Stomach (tissue), 4 donors: ENCODE data around the gene EPB41L2.

Source experiments
- EP300 ChIP-seq: sonication (generic); formaldehyde crosslinking; IDR thresholded peaks from one replicate; pipeline ENCODE4 v1.6.1; 2017; ENCODE audit warnings: antibody characterized with exemption
- TF ChIP-seq, protein P1 (sequence below), 7 experiments: fragments of 450-650 bp in 4 of 7; fragments of 200-600 bp in 3 of 7; sonication (generic) in 3 of 7; IDR thresholded peaks; one replicate each; pipeline ENCODE4 v1.5.1; 2016 to 2019; ENCODE audit warnings: antibody characterized with exemption in 7 of 7, control low read depth in 2 of 7, mild to moderate bottlenecking in 1 of 7

DNA sequence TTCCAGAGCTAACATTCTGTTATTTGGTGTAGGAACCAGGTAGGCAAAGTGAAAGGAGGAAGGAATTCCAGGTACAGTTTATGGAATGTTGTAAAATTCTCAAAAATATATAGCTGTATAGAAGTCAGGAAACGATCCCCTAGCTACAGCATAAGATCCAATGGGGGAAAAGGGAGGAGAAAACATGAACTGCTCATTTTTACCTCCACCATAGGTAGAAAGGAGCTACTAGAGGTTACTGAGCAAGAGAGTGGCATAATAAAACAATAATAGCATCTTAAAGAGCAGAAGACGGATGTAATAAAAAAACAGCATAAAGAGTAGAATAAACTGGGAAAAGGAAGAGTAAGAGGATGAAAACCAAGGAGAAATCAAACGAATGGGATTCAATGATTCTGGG is 26.9 kb downstream of the EPB41L2 start:
- TF ChIP-seq EP300: no peak
- TF ChIP-seq, protein P1, sequence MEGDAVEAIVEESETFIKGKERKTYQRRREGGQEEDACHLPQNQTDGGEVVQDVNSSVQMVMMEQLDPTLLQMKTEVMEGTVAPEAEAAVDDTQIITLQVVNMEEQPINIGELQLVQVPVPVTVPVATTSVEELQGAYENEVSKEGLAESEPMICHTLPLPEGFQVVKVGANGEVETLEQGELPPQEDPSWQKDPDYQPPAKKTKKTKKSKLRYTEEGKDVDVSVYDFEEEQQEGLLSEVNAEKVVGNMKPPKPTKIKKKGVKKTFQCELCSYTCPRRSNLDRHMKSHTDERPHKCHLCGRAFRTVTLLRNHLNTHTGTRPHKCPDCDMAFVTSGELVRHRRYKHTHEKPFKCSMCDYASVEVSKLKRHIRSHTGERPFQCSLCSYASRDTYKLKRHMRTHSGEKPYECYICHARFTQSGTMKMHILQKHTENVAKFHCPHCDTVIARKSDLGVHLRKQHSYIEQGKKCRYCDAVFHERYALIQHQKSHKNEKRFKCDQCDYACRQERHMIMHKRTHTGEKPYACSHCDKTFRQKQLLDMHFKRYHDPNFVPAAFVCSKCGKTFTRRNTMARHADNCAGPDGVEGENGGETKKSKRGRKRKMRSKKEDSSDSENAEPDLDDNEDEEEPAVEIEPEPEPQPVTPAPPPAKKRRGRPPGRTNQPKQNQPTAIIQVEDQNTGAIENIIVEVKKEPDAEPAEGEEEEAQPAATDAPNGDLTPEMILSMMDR (IDR thresholded peaks at IDR 0.05): no peak
